Measurements from ENCODE around the gene ARSA. TPM values are rescaled to one million over a fixed set of nuclear protein-coding genes. Genes with fewer than 3 reads are reported as not detected.
"Not testable (repeated sequence)": the region's sequence is repeated elsewhere in the genome, so short reads cannot be mapped to it uniquely, and the experiment has no call there.

The ARSA gene
- total RNA-seq, 4 donors from 2014 or later: 37.0 to 51.3 (median 42.2) TPM

GRCh38 chr22:50620593-50621355, 7.2 kb downstream of the ARSA start:
- H3K4me1 ChIP-seq: peaks cover 37% of the 10 kb centered on the region
- peak in 1 of 2 donors; percentile 85 for DNase-seq (ENCODE audit: low spot score in 2 of 2)
- H3K9me3 ChIP-seq: no peaks in the 10 kb centered on the region
- H3K4me3 ChIP-seq: peak overlapping the region; percentile 38
- no peak overlapping the region for H3K27ac ChIP-seq
- 16% methylated on average over 25 of the region's 25 CpGs for WGBS
- H3K27me3 ChIP-seq: no peaks in the 10 kb centered on the region
- H3K36me3 ChIP-seq: peaks cover 4% of the 10 kb centered on the region
- TF ChIP-seq, protein P1, sequence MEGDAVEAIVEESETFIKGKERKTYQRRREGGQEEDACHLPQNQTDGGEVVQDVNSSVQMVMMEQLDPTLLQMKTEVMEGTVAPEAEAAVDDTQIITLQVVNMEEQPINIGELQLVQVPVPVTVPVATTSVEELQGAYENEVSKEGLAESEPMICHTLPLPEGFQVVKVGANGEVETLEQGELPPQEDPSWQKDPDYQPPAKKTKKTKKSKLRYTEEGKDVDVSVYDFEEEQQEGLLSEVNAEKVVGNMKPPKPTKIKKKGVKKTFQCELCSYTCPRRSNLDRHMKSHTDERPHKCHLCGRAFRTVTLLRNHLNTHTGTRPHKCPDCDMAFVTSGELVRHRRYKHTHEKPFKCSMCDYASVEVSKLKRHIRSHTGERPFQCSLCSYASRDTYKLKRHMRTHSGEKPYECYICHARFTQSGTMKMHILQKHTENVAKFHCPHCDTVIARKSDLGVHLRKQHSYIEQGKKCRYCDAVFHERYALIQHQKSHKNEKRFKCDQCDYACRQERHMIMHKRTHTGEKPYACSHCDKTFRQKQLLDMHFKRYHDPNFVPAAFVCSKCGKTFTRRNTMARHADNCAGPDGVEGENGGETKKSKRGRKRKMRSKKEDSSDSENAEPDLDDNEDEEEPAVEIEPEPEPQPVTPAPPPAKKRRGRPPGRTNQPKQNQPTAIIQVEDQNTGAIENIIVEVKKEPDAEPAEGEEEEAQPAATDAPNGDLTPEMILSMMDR (IDR thresholded peaks at IDR 0.05): no peak
- TF ChIP-seq EP300 (IDR thresholded peaks at IDR 0.05) (no peak), POLR2A (IDR thresholded peaks at IDR 0.05) (no peak), POLR2AphosphoS5 (IDR thresholded peaks at IDR 0.05) (no peak)

- Histone ChIP-seq H3K4me1 (peaks cover 17% of the 10 kb centered on the region), H3K27me3 (peaks cover 17% of the 10 kb centered on the region)
- DNase-seq (ENCODE audit: low spot score in 2 of 2); H3K4me3 ChIP-seq; H3K9me3 ChIP-seq; H3K36me3 ChIP-seq; H3K27ac ChIP-seq: not testable (repeated sequence)
- WGBS: 65% methylated on average over 3 of the region's 3 CpGs
Measured at GRCh38 chr22:50614296-50614695, 13.7 kb downstream of the ARSA start.

- no peak overlapping the region for H3K4me3 ChIP-seq
- peaks cover 17% of the 10 kb centered on the region for H3K27me3 ChIP-seq
- peak overlapping the region; percentile 42 for H3K27ac ChIP-seq
- no peak for DNase-seq (ENCODE audit: low spot score in 2 of 2)
- TF ChIP-seq POLR2AphosphoS5 (IDR thresholded peaks at IDR 0.05): no peak
- no peak for TF ChIP-seq POLR2A (IDR thresholded peaks at IDR 0.05)
- TF ChIP-seq, protein P1 (IDR thresholded peaks at IDR 0.05): no peak
- no peak for TF ChIP-seq EP300 (IDR thresholded peaks at IDR 0.05)
- WGBS: 70% methylated on average over 22 of the region's 22 CpGs
- peaks cover 17% of the 10 kb centered on the region for H3K4me1 ChIP-seq
- no peaks in the 10 kb centered on the region for H3K9me3 ChIP-seq
- H3K36me3 ChIP-seq: no peaks in the 10 kb centered on the region
Measured at GRCh38 chr22:50613291-50613981, 14.5 kb downstream of the ARSA start.

- no peak overlapping the region for H3K4me3 ChIP-seq
- no peak for TF ChIP-seq EP300 (IDR thresholded peaks at IDR 0.05)
- no peak for TF ChIP-seq POLR2AphosphoS5 (IDR thresholded peaks at IDR 0.05)
- TF ChIP-seq POLR2A (IDR thresholded peaks at IDR 0.05): no peak
- TF ChIP-seq, protein P1 (IDR thresholded peaks at IDR 0.05): no peak
Measured at GRCh38 chr22:50612528-50613221, 15.3 kb downstream of the ARSA start.

GRCh38 chr22:50612168-50612527, 15.8 kb downstream of the ARSA start:
- peaks cover 27% of the 10 kb centered on the region for H3K27me3 ChIP-seq
- no peak overlapping the region for H3K4me3 ChIP-seq
- peaks cover 17% of the 10 kb centered on the region for H3K4me1 ChIP-seq
- H3K9me3 ChIP-seq: no peaks in the 10 kb centered on the region
- no peak overlapping the region for H3K27ac ChIP-seq
- TF ChIP-seq, protein P1 (IDR thresholded peaks at IDR 0.05): no peak
- no peak for TF ChIP-seq EP300 (IDR thresholded peaks at IDR 0.05)
- no peak for TF ChIP-seq POLR2AphosphoS5 (IDR thresholded peaks at IDR 0.05)
- TF ChIP-seq POLR2A (IDR thresholded peaks at IDR 0.05): no peak
- 37% methylated on average over 6 of the region's 6 CpGs for WGBS
- DNase-seq (ENCODE audit: low spot score in 2 of 2): no peak
- H3K36me3 ChIP-seq: no peaks in the 10 kb centered on the region

More at GRCh38 chr22:50612528-50613221, 15.3 kb downstream of the ARSA start:
- Histone ChIP-seq H3K36me3 (no peaks in the 10 kb centered on the region), H3K4me1 (peaks cover 17% of the 10 kb centered on the region), H3K27ac (no peak overlapping the region), H3K9me3 (no peaks in the 10 kb centered on the region), H3K27me3 (peaks cover 22% of the 10 kb centered on the region)
- no peak for DNase-seq (ENCODE audit: low spot score in 2 of 2)
- WGBS: 32% methylated on average over 21 of the region's 31 CpGs
